Measurements from ENCODE around the gene CNTNAP2. TPM values are rescaled to one million over a fixed set of nuclear protein-coding genes. Genes with fewer than 3 reads are reported as not detected.

The CNTNAP2 gene
- total and polyA plus RNA-seq, 8 donors: 0.09 to 1.1 (median 0.38) TPM

GRCh38 chr7:147556317-147556716 is 1439.7 kb downstream of the CNTNAP2 start:
- no peaks in the 10 kb centered on the region for H3K27me3 ChIP-seq
- no peak overlapping the region for H3K27ac ChIP-seq
- no peaks in the 10 kb centered on the region for H3K4me1 ChIP-seq
- H3K36me3 ChIP-seq: no peaks in the 10 kb centered on the region
- H3K9me3 ChIP-seq: no peaks in the 10 kb centered on the region
- no peak overlapping the region for H3K4me3 ChIP-seq
- TF ChIP-seq CTCF (IDR thresholded peaks at IDR 0.05): no peak
- intact Hi-C loops (cut with DNase I): no loop called here
- DNase-seq (no peak), FAIRE-seq (no peak), ATAC-seq (no peak)

- no peak overlapping the region for H3K27ac ChIP-seq
- DNase-seq (no peak), FAIRE-seq (no peak), ATAC-seq (no peak)
- intact Hi-C loops (cut with DNase I): no loop called here
- no peaks in the 10 kb centered on the region for H3K4me1 ChIP-seq
- no peaks in the 10 kb centered on the region for H3K36me3 ChIP-seq
- WGBS, 2 donors: 69 to 78% methylated on average over 1 of the region's 1 CpG
- no peaks in the 10 kb centered on the region for H3K9me3 ChIP-seq
- TF ChIP-seq CTCF (IDR thresholded peaks at IDR 0.05): no peak
- no peaks in the 10 kb centered on the region for H3K27me3 ChIP-seq
- H3K4me3 ChIP-seq: no peak overlapping the region
Measured at GRCh38 chr7:147563669-147564068, 1447.1 kb downstream of the CNTNAP2 start.

DNA sequence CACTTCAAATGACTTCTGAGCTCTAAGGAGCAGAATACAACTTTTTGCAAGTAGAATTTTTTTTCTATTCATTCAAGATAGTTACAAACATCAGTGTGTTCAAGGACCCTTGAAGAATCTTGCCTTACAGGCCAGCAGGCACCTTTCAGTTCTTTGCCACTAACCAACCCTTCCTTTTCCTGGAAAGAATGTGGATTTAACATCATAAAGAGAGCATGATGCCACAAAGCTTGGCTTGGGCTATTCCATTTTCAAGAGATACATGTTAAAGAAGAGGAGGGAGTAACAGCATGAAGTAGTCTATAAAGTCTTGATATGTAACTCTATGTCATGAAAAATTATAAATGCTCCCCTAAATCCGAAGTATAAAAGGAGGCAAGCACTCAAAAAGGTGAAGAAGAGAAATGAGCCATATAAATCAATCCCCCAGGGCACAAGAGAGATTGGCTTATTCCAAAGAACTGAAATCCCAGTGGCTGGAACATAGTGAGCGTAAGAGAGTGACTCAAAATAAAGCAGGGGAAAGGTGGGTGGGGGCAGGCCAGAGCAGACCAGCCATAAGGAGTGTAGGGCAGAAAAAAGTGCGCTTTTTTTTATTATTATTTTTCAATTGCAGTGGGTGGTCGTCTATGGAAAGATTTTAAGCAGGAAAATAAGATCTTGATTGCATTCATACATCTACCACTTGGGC is 1448.3 kb downstream of the CNTNAP2 start:
- Histone ChIP-seq H3K4me3 (no peak overlapping the region), H3K9me3 (no peaks in the 10 kb centered on the region), H3K27me3 (no peaks in the 10 kb centered on the region), H3K27ac (no peak overlapping the region), H3K4me1 (no peaks in the 10 kb centered on the region), H3K36me3 (no peaks in the 10 kb centered on the region)
- no peak for TF ChIP-seq CTCF (IDR thresholded peaks at IDR 0.05)
- WGBS, 2 donors: 51 to 59% methylated on average over 4 of the region's 4 CpGs
- DNase-seq (no peak), ATAC-seq (no peak), FAIRE-seq (no peak)
- intact Hi-C loops (cut with DNase I): no loop called here

GRCh38 chr7:147567043-147567442 is 1450.4 kb downstream of the CNTNAP2 start:
- Histone ChIP-seq H3K27me3 (no peaks in the 10 kb centered on the region), H3K36me3 (no peaks in the 10 kb centered on the region), H3K4me1 (no peaks in the 10 kb centered on the region), H3K9me3 (no peaks in the 10 kb centered on the region), H3K27ac (no peak overlapping the region), H3K4me3 (no peak overlapping the region)
- no peak for TF ChIP-seq CTCF (IDR thresholded peaks at IDR 0.05)
- no peak for DNase-seq
- ATAC-seq: no peak
- intact Hi-C loops (cut with DNase I): no loop called here
- 74 to 76% methylated on average over 3 of the region's 3 CpGs for WGBS, 2 donors
- FAIRE-seq: no peak

DNA sequence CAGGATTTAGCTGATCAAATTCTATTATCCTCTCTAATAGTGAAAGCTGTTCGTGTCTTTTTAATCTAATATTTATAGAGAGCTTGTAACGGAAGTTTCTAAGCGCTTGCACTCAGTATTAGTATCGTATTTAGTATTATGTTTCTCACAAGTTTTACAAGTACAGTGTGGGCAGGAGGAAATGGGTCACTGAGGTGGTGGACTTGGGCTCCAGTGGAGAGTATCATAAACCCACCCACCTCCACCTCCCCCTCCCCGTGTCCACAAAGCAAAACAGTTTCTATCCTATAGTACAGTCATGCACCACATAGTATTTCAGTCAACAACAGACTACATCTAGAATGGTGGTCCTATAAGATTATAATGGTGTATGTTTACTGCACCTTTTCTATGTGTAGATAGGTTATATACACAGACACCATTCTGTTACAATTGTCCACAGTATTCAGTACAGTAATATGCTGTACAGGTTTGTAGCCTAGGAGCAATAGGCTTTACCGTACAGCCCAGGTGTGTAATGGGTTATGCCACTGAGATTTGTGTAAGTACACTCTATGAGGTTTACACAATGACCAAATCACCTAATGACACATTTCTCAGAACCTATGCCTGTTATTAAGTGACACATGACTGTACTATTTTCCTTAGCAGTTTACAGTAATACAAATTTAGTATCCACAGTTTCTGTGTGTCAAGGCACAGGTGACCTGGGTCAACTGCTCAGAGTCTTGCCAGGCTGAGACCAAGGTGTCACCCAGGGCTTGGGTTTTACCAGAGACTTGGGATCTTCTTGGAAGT is 1452.7 kb downstream of the CNTNAP2 start:
- Histone ChIP-seq H3K27me3 (no peaks in the 10 kb centered on the region), H3K4me3 (no peak overlapping the region), H3K9me3 (no peaks in the 10 kb centered on the region), H3K4me1 (no peaks in the 10 kb centered on the region), H3K36me3 (no peaks in the 10 kb centered on the region), H3K27ac (no peak overlapping the region)
- no peak for TF ChIP-seq CTCF (IDR thresholded peaks at IDR 0.05)
- intact Hi-C loops (cut with DNase I): no loop called here
- no peak for ATAC-seq
- DNase-seq: no peak
- no peak for FAIRE-seq
- WGBS, 2 donors: 63 to 71% methylated on average over 6 of the region's 6 CpGs
